ENCODE data around the gene SMIM15. TPM values are rescaled to one million over a fixed set of nuclear protein-coding genes. Genes with fewer than 3 reads are reported as not detected.

SMIM15 gene
- total RNA-seq, 1 donor, result 22.6 TPM

Other genes with a start within 250 kb of the SMIM15 start
- 25.6 TPM for gene ERCC8, start 217.4 kb downstream of the SMIM15 start, total RNA-seq
- gene NDUFAF2, start 217.3 kb downstream of the SMIM15 start, total RNA-seq, result 2.7 TPM
- 7.3 TPM for gene ZSWIM6, start 169.8 kb upstream of the SMIM15 start, total RNA-seq